HepG2 (cell line): Measurements from ENCODE around the gene GPHN. TPM values are rescaled to one million over a fixed set of nuclear protein-coding genes. Genes with fewer than 3 reads are reported as not detected.

Source experiments
- ATAC-seq: fragments of 200-7000 bp; cut with Tn5 transposase; 3 replicates; pipeline ENCODE4 v1.9.1; 2020; ENCODE audit warnings: mild to moderate bottlenecking, moderate library complexity
- BruUV-seq: library from RNA; stranded (reverse); fragments of 400-500 nt; replicated peaks from 2 replicates; lab custom pipeline; 2021; lab: Mats Ljungman, UMichigan
- CTCF ChIA-PET: fragments of 300-600 bp; formaldehyde crosslinking; extraction: SDS; loops from one replicate; lab custom pipeline; 2021; ENCODE audit warnings: low total read pairs, inconsistent platforms, low intra/inter-chr PET ratio; lab: Yijun Ruan, JAX
- POLR2A ChIA-PET: fragments of 350-600 bp; sonication (Branson Sonifier 250); formaldehyde crosslinking; loops from one replicate; lab custom pipeline; 2020; ENCODE audit warnings: antibody characterized with exemption, inconsistent platforms; lab: Yijun Ruan, JAX
- DNase-seq: peaks from one replicate; pipeline ENCODE4 v3.0.0-alpha.2; 2015; ENCODE audit warnings: low spot score
- FAIRE-seq: peaks from 3 replicates; lab custom pipeline; 2011; peaks lifted over from hg19 to GRCh38; lab: Jason Lieb, UNC
- H2AFZ ChIP-seq: one replicate; pipeline ENCODE4 v1.6.1; 2011; ENCODE audit warnings: low read length, inconsistent platforms
- H3K27ac ChIP-seq: fragments of 300-600 bp; 3 replicates; pipeline ENCODE4 v1.8.0; 2011; ENCODE audit warnings: mixed run types, mild to moderate bottlenecking, mixed read lengths, low read length, inconsistent platforms; ENCODE audit not compliant: insufficient read depth; ENCODE audit errors: extremely low read length
- H3K27me3 ChIP-seq, 2 experiments: fragments of 200-600 bp in 1 of 2; 2 replicates in 1 of 2; 3 replicates in 1 of 2; pipeline versions ENCODE4 v1.6.0 to v1.8.0; 2011; ENCODE audit warnings: low read length in 2 of 2, mild to moderate bottlenecking in 2 of 2, moderate library complexity in 2 of 2, inconsistent platforms in 1 of 2; ENCODE audit not compliant: insufficient read depth in 2 of 2, control insufficient read depth in 1 of 2
- H3K36me3 ChIP-seq, 2 experiments: fragments of 200-600 bp in 1 of 2; replicated peaks in 1 of 2; 2 replicates in 1 of 2; 3 replicates in 1 of 2; pipeline versions ENCODE4 v1.5.1 to v1.8.0; 2011; ENCODE audit warnings: low read length in 2 of 2, inconsistent platforms in 1 of 2; ENCODE audit not compliant: insufficient read depth in 2 of 2, control insufficient read depth in 1 of 2
- H3K4me1 ChIP-seq: 2 replicates; pipeline ENCODE4 v1.5.1; 2012; ENCODE audit warnings: low read length, inconsistent platforms; ENCODE audit not compliant: insufficient read depth
- H3K4me2 ChIP-seq: 2 replicates; pipeline ENCODE4 v1.6.0; 2011; ENCODE audit warnings: low read depth, low read length, inconsistent platforms
- H3K4me3 ChIP-seq, 3 experiments: fragments of 200-600 bp in 1 of 3; sonication (generic), shearing (Covaris generic) in 1 of 3; replicated peaks in 1 of 3; 2 replicates each; pipeline ENCODE4 v1.5.1; 2011 to 2016; ENCODE audit warnings: low read length in 3 of 3, inconsistent platforms in 2 of 3, low read depth in 2 of 3, mild to moderate bottlenecking in 2 of 3, control low read depth in 1 of 3, mixed read lengths in 1 of 3; ENCODE audit not compliant: insufficient read depth in 1 of 3
- H3K79me2 ChIP-seq: one replicate; pipeline ENCODE4 v1.6.1; 2011; ENCODE audit warnings: low read length, inconsistent platforms; ENCODE audit not compliant: insufficient read depth
- H3K9ac ChIP-seq: 2 replicates; pipeline ENCODE4 v1.6.0; 2011; ENCODE audit warnings: mild to moderate bottlenecking, low read depth, low read length, inconsistent platforms; ENCODE audit not compliant: insufficient read depth
- H3K9me3 ChIP-seq: 2 replicates; pipeline ENCODE4 v1.5.1; 2012; ENCODE audit warnings: mild to moderate bottlenecking, low read length
- H4K20me1 ChIP-seq: 2 replicates; pipeline ENCODE4 v1.6.0; 2011; ENCODE audit warnings: inconsistent platforms, mild to moderate bottlenecking, low read length, moderate library complexity; ENCODE audit not compliant: insufficient read depth
- AKAP8 ChIP-seq: sonication (generic); formaldehyde crosslinking; IDR thresholded peaks from 2 replicates; pipeline ENCODE4 v1.5.1; 2020; ENCODE audit warnings: mild to moderate bottlenecking, missing genetic modification reagents
- DNMT3B ChIP-seq: conservative IDR thresholded peaks from 2 replicates; pipeline ENCODE4 v1.6.1; 2016; ENCODE audit warnings: missing biosample characterization, control low read depth
- GATAD2A ChIP-seq: IDR thresholded peaks from 2 replicates; pipeline ENCODE4 v1.6.1; 2016
- NCOA5 ChIP-seq: sonication (generic); formaldehyde crosslinking; IDR thresholded peaks from 2 replicates; pipeline ENCODE4 v1.4.0; 2020; ENCODE audit warnings: missing genetic modification reagents
- U2AF1 ChIP-seq: fragments of 200-400 bp; formaldehyde crosslinking; optimal IDR thresholded peaks from 2 replicates; pipeline ENCODE3; 2017; ENCODE audit warnings: mild to moderate bottlenecking, low read depth, low read length
- ZNF143 ChIP-seq: sonication (generic); formaldehyde crosslinking; IDR thresholded peaks from 2 replicates; pipeline ENCODE4 v1.4.0; 2020; ENCODE audit warnings: missing genetic modification reagents
- ZNF549 ChIP-seq: sonication (generic); formaldehyde crosslinking; IDR thresholded peaks from 2 replicates; pipeline ENCODE4 v1.5.0; 2020; ENCODE audit warnings: missing genetic modification reagents
- ZNF644 ChIP-seq: IDR thresholded peaks from 2 replicates; pipeline ENCODE4 v1.6.1; 2016; ENCODE audit warnings: low read depth
- WGBS: methylation state at CpG from one replicate; pipeline ENCODE4 v1.1.6; 2017; ENCODE audit warnings: low lambda C conversion rate; 5-methylcytosine and 5-hydroxymethylcytosine counted together
- in situ Hi-C: cut with HindIII; loops from 2 replicates; pipeline ENCODE4 v1.10.0; 2017; ENCODE audit warnings: low pct_unique_long_range_greater_than_20kb; ENCODE audit not compliant: extremely low pct_ligation_motif_present
- intact Hi-C: fragments of 100-400 bp; cut with micrococcal nuclease; formaldehyde crosslinking; loops from one replicate; pipeline ENCODE4 v1.10.0; 2022; ENCODE audit not compliant: unreplicated experiment
- polyA plus RNA-seq, 8 experiments: library from polyadenylated mRNA; depleted of rRNA in 3 of 8; stranded (reverse) in 7 of 8; unstranded in 1 of 8; fragments of >200 nt; fragmentation: Illumina TruSeq in 4 of 8; extraction: Trizol in 4 of 8; gene quantifications; 2 replicates each; pipeline versions ENCODE4 v1.2.1 to v1.2.3, GENCODE V29; 2011 to 2016; ENCODE audit warnings: low read depth in 4 of 8, missing spikeins in 1 of 8, mixed read lengths in 1 of 8; ENCODE audit not compliant: insufficient read depth in 1 of 8
- total RNA-seq, 5 experiments: library from RNA; depleted of rRNA; stranded (reverse); fragments of >200 nt; fragmentation: Illumina TruSeq; extraction: Trizol; gene quantifications; 2 replicates each; pipeline ENCODE4 v1.2.3, GENCODE V29; 2016; ENCODE audit warnings: low read depth in 1 of 5
- TF ChIP-seq, protein P1 (sequence below): IDR thresholded peaks from 2 replicates; pipeline ENCODE4 v1.6.1; 2016; ENCODE audit warnings: low read depth, borderline replicate concordance
- TF ChIP-seq, protein P2 (sequence below): sonication (generic); formaldehyde crosslinking; IDR thresholded peaks from 2 replicates; pipeline ENCODE4 v1.4.0; 2020; ENCODE audit warnings: missing genetic modification reagents, mild to moderate bottlenecking, borderline replicate concordance
- TF ChIP-seq, protein P3 (sequence below): sonication (generic); formaldehyde crosslinking; IDR thresholded peaks from 2 replicates; pipeline ENCODE4 v1.4.0; 2020; ENCODE audit warnings: mild to moderate bottlenecking, missing genetic modification reagents
- TF ChIP-seq, protein P4 (sequence below): sonication (generic); formaldehyde crosslinking; IDR thresholded peaks from 2 replicates; pipeline ENCODE4 v1.8.1; 2023; ENCODE audit warnings: mild to moderate bottlenecking, inconsistent platforms, moderate library complexity, missing genetic modification reagents, borderline replicate concordance
- TF ChIP-seq, protein P5 (sequence below): sonication (generic); formaldehyde crosslinking; IDR thresholded peaks from 2 replicates; pipeline ENCODE4 v1.5.0; 2020; ENCODE audit warnings: missing genetic modification reagents, mild to moderate bottlenecking, borderline replicate concordance
- TF ChIP-seq, protein P6 (sequence below): sonication (generic); formaldehyde crosslinking; IDR thresholded peaks from 2 replicates; pipeline ENCODE4 v1.4.0; 2020; ENCODE audit warnings: missing genetic modification reagents

The GPHN gene
- total and polyA plus RNA-seq, 2 of the 13 experiments (the other 11 are each of a cell fraction or from before 2014, with no cell fraction given): 12.7 to 19.2 TPM

DNA sequence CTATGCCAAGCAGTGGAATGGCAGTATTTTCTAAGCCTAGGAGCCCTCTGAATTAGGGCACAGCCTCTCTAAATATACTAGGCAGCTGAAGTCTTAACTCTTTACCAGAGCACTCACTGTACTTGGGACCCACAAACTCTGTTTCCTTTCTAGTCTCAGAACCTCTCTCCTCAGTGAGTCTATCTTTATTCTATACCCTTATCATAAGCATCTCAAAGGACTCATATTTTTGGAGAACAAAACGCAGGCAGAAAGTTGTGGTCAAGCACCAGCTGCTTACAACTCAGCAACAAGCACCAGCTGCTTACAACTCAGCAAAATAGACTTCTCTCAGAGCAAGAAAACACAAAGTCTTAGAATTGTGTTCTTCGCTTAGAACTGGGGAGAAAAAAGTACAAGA lies 20.8 kb upstream of the GPHN start:
- Histone ChIP-seq H3K36me3 (no peaks in the 10 kb centered on the region), H3K27ac (no peak overlapping the region), H3K9me3 (no peaks in the 10 kb centered on the region), H3K27me3 (no peaks in the 10 kb centered on the region), H3K79me2 (no peaks in the 10 kb centered on the region), H3K4me1 (peaks cover 15% of the 10 kb centered on the region), H2AFZ (no peak overlapping the region), H4K20me1 (no peaks in the 10 kb centered on the region), H3K9ac (no peak overlapping the region), H3K4me2 (no peak overlapping the region), H3K4me3 (no peak overlapping the region)
- ATAC-seq (no peak), FAIRE-seq (no peak), DNase-seq (no peak)
- ChIA-PET POLR2A (no interaction called here), CTCF (no interaction called here)
- in situ Hi-C loops (no loop called here), intact Hi-C loops (no loop called here)
- no TSS peak for BruUV-seq
- 75% methylated on average over 2 of the region's 2 CpGs for WGBS
- TF ChIP-seq, protein P1, sequence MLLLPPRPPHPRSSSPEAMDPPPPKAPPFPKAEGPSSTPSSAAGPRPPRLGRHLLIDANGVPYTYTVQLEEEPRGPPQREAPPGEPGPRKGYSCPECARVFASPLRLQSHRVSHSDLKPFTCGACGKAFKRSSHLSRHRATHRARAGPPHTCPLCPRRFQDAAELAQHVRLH (CRISPR knock-in tag): no peak
- TF ChIP-seq GATAD2A (no peak), ZNF644 (CRISPR knock-in tag) (no peak), U2AF1 (no peak), NCOA5 (CRISPR knock-in tag) (no peak), DNMT3B (no peak), AKAP8 (no peak), ZNF143 (CRISPR knock-in tag) (no peak), ZNF549 (CRISPR knock-in tag) (no peak)
- TF ChIP-seq, protein P2, sequence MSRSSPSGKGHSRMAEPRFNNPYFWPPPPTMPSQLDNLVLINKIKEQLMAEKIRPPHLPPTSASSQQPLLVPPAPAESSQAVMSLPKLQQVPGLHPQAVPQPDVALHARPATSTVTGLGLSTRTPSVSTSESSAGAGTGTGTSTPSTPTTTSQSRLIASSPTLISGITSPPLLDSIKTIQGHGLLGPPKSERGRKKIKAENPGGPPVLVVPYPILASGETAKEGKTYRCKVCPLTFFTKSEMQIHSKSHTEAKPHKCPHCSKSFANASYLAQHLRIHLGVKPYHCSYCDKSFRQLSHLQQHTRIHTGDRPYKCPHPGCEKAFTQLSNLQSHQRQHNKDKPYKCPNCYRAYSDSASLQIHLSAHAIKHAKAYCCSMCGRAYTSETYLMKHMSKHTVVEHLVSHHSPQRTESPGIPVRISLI (CRISPR knock-in tag): no peak
- TF ChIP-seq, protein P3, sequence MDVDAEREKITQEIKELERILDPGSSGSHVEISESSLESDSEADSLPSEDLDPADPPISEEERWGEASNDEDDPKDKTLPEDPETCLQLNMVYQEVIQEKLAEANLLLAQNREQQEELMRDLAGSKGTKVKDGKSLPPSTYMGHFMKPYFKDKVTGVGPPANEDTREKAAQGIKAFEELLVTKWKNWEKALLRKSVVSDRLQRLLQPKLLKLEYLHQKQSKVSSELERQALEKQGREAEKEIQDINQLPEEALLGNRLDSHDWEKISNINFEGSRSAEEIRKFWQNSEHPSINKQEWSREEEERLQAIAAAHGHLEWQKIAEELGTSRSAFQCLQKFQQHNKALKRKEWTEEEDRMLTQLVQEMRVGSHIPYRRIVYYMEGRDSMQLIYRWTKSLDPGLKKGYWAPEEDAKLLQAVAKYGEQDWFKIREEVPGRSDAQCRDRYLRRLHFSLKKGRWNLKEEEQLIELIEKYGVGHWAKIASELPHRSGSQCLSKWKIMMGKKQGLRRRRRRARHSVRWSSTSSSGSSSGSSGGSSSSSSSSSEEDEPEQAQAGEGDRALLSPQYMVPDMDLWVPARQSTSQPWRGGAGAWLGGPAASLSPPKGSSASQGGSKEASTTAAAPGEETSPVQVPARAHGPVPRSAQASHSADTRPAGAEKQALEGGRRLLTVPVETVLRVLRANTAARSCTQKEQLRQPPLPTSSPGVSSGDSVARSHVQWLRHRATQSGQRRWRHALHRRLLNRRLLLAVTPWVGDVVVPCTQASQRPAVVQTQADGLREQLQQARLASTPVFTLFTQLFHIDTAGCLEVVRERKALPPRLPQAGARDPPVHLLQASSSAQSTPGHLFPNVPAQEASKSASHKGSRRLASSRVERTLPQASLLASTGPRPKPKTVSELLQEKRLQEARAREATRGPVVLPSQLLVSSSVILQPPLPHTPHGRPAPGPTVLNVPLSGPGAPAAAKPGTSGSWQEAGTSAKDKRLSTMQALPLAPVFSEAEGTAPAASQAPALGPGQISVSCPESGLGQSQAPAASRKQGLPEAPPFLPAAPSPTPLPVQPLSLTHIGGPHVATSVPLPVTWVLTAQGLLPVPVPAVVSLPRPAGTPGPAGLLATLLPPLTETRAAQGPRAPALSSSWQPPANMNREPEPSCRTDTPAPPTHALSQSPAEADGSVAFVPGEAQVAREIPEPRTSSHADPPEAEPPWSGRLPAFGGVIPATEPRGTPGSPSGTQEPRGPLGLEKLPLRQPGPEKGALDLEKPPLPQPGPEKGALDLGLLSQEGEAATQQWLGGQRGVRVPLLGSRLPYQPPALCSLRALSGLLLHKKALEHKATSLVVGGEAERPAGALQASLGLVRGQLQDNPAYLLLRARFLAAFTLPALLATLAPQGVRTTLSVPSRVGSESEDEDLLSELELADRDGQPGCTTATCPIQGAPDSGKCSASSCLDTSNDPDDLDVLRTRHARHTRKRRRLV: no peak
- TF ChIP-seq, protein P4, sequence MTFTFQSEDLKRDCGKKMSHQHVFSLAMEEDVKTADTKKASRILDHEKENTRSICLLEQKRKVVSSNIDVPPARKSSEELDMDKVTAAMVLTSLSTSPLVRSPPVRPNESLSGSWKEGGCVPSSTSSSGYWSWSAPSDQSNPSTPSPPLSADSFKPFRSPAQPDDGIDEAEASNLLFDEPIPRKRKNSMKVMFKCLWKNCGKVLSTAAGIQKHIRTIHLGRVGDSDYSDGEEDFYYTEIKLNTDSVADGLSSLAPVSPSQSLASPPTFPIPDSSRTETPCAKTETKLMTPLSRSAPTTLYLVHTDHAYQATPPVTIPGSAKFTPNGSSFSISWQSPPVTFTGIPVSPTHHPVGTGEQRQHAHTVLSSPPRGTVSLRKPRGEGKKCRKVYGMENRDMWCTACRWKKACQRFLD (CRISPR knock-in tag): no peak
- TF ChIP-seq, protein P5, sequence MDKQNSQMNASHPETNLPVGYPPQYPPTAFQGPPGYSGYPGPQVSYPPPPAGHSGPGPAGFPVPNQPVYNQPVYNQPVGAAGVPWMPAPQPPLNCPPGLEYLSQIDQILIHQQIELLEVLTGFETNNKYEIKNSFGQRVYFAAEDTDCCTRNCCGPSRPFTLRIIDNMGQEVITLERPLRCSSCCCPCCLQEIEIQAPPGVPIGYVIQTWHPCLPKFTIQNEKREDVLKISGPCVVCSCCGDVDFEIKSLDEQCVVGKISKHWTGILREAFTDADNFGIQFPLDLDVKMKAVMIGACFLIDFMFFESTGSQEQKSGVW: no peak
- TF ChIP-seq, protein P6, sequence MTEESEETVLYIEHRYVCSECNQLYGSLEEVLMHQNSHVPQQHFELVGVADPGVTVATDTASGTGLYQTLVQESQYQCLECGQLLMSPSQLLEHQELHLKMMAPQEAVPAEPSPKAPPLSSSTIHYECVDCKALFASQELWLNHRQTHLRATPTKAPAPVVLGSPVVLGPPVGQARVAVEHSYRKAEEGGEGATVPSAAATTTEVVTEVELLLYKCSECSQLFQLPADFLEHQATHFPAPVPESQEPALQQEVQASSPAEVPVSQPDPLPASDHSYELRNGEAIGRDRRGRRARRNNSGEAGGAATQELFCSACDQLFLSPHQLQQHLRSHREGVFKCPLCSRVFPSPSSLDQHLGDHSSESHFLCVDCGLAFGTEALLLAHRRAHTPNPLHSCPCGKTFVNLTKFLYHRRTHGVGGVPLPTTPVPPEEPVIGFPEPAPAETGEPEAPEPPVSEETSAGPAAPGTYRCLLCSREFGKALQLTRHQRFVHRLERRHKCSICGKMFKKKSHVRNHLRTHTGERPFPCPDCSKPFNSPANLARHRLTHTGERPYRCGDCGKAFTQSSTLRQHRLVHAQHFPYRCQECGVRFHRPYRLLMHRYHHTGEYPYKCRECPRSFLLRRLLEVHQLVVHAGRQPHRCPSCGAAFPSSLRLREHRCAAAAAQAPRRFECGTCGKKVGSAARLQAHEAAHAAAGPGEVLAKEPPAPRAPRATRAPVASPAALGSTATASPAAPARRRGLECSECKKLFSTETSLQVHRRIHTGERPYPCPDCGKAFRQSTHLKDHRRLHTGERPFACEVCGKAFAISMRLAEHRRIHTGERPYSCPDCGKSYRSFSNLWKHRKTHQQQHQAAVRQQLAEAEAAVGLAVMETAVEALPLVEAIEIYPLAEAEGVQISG (CRISPR knock-in tag): no peak
